Esophagus squamous epithelium (tissue), 5 donors: ENCODE results near the gene P4HB. TPM values are rescaled to one million over a fixed set of nuclear protein-coding genes. Genes with fewer than 3 reads are reported as not detected.
A peak's percentile ranks its signal among the peaks of the same experiment; 100 is the strongest.

Experiments
- DNase-seq: peaks from one replicate; lab custom pipeline; 2025; lab: John Stamatoyannopoulos, UW
- H3K27ac ChIP-seq, 4 donors: fragments of 200-600 bp; sonication (generic); one replicate each; pipeline ENCODE4 v1.5.1; 2016 to 2019; ENCODE audit warnings: mild to moderate bottlenecking in 1 of 4
- H3K27me3 ChIP-seq, 4 donors: fragments of 200-600 bp; sonication (generic); 1 replicate in 3 of 4; 2 replicates in 1 of 4; pipeline versions ENCODE4 v1.5.1 to v1.6.0; 2017 to 2021; ENCODE audit warnings: antibody characterized with exemption in 1 of 4
- H3K36me3 ChIP-seq, 3 donors: fragments of 200-600 bp; sonication (generic); one replicate each; pipeline ENCODE4 v1.5.1; 2016 to 2019
- H3K4me1 ChIP-seq, 3 donors: fragments of 200-600 bp; sonication (generic); one replicate each; pipeline ENCODE4 v1.5.1; 2017 to 2019
- H3K4me3 ChIP-seq, 4 donors: fragments of 200-600 bp; sonication (generic); 1 replicate in 3 of 4; 2 replicates in 1 of 4; pipeline ENCODE4 v1.5.1; 2016 to 2019; ENCODE audit warnings: mild to moderate bottlenecking in 2 of 4, moderate library complexity in 1 of 4
- H3K9me3 ChIP-seq, 3 donors: fragments of 200-600 bp; sonication (generic); one replicate each; pipeline ENCODE4 v1.5.1; 2016 to 2019
- CTCF ChIP-seq, 6 experiments: fragments of 450-650 bp in 4 of 6; fragments of 200-600 bp in 2 of 6; sonication (generic) in 2 of 6; IDR thresholded peaks; one replicate each; pipeline ENCODE4 v1.5.1; 2016 to 2019; ENCODE audit warnings: antibody characterized with exemption in 6 of 6, mild to moderate bottlenecking in 4 of 6, moderate library complexity in 4 of 6
- POLR2A ChIP-seq, 4 donors: fragments of 450-650 bp; IDR thresholded peaks; one replicate each; pipeline ENCODE4 v1.6.1; 2017; ENCODE audit warnings: antibody characterized with exemption in 4 of 4, mild to moderate bottlenecking in 4 of 4, moderate library complexity in 3 of 4
- WGBS, 2 donors: methylation state at CpG; one replicate each; pipeline ENCODE4 v1.1.5; 2018; 5-methylcytosine and 5-hydroxymethylcytosine counted together
- intact Hi-C: fragments of 100-400 bp; cut with DNase I; formaldehyde crosslinking; loops from one replicate; pipeline ENCODE4 v1.15.0; 2022
- total RNA-seq, 4 donors: library from RNA; depleted of rRNA; stranded (reverse); fragments of >200 nt; gene quantifications; one replicate each; pipeline ENCODE4 v1.1.0, GENCODE V29; 2016
- donor health status: DM: yes; HTN: yes; CAD: no.

Gene P4HB
- total RNA-seq, 4 donors from 2014 or later = 459 to 2,191 (median 1,569) TPM

DNA sequence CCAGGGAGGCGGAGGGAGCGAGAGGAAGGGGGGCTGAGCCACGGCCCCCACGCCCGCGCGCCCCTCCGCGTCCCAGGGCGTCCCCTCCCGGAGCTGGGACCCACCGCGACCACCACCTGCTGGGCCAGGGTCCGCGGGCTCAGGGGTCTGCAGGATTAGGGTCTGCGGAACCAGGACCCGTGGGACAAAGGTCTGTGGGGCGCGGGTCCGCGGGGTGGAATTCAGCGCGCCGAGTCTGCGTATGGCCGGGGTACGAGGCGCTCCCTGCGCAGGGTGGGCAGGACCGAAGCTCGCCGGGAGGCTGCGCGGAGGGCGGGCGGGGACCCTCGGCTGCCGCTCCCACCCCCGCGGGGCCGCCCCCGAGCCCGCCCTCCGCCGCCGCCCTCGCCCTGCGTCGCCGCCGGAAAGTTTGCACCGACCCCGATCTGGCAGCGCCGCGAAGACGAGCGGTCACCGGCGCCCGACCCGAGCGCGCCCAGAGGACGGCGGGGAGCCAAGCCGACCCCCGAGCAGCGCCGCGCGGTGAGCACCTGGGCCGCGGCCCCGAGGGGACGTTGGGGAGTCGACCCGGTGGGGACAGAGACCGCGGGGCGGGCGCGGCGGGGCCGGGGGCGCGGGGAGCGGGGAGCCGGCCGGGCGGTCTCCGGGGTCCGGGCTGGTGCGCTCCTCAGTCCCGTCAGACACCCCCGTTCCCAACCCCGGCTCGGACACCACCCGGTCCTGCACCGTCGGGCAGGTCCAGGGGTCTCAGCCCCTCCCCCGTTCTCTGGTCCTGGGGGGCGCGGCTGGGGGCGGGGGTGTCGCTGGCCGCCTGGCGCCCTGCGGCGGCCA is 56.4 kb downstream of the P4HB start, which contains the start of gene GCGR:
Gene GCGR, plus strand, starts transcription at position 423 of the 831 bp plus-strand sequence. CDS start 4,869 bp downstream, outside the sequence.
- intact Hi-C loops = no loop called here
- peak within 1 kb of the TSS in 2 of 4 donors; percentile 34 to 54 for H3K4me3 ChIP-seq
- no peaks in the 10 kb centered on the region for H3K9me3 ChIP-seq
- no peak for TF ChIP-seq POLR2A (IDR thresholded peaks at IDR 0.05)
- TF ChIP-seq CTCF (IDR thresholded peaks at IDR 0.05) = no peak
- no peaks in the 10 kb centered on the region for H3K36me3 ChIP-seq
- H3K4me1 ChIP-seq = peaks cover 6 to 22% (median 19%) of the 10 kb centered on the region in 3 donors
- peaks cover 24 to 95% (median 33%) of the 10 kb centered on the region in 4 donors for H3K27me3 ChIP-seq
- WGBS, 2 donors = 3% methylated on average over 24 of the region's 110 CpGs; no CpG with 5 or more reads in 1 of the 2 donors
- H3K27ac ChIP-seq = no peak within 1 kb of the TSS
- DNase-seq = no peak

- TF ChIP-seq CTCF (IDR thresholded peaks at IDR 0.05) (no peak), POLR2A (IDR thresholded peaks at IDR 0.05) (no peak)
- intact Hi-C loops = no loop called here
- DNase-seq = no peak
- no peak overlapping the region for H3K27ac ChIP-seq
- H3K27me3 ChIP-seq = peaks cover 24 to 86% (median 33%) of the 10 kb centered on the region in 4 donors
- no peaks in the 10 kb centered on the region for H3K36me3 ChIP-seq
- no peaks in the 10 kb centered on the region for H3K9me3 ChIP-seq
- no peak overlapping the region for H3K4me3 ChIP-seq
- WGBS, 2 donors = 31 to 41% methylated on average over 9 to 25 of the region's 26 CpGs
- H3K4me1 ChIP-seq = peaks cover 6 to 22% (median 19%) of the 10 kb centered on the region in 3 donors
These were observed 57.3 kb downstream of the P4HB start for GRCh38 chr17:81802856-81803643.

- H3K27ac ChIP-seq = no peak overlapping the region
- TF ChIP-seq CTCF (IDR thresholded peaks at IDR 0.05) (no peak), POLR2A (IDR thresholded peaks at IDR 0.05) (no peak)
- peaks cover 6 to 22% (median 19%) of the 10 kb centered on the region in 3 donors for H3K4me1 ChIP-seq
- peaks cover 24 to 77% (median 33%) of the 10 kb centered on the region in 4 donors for H3K27me3 ChIP-seq
- H3K36me3 ChIP-seq = no peaks in the 10 kb centered on the region
- intact Hi-C loops = no loop called here
- no peak for DNase-seq
- no peaks in the 10 kb centered on the region for H3K9me3 ChIP-seq
- no peak overlapping the region for H3K4me3 ChIP-seq
- 78 to 90% methylated on average over 6 to 7 of the region's 9 CpGs for WGBS, 2 donors
These were observed 58.1 kb downstream of the P4HB start for GRCh38 chr17:81802048-81802758.

- TF ChIP-seq POLR2A (IDR thresholded peaks at IDR 0.05) (no peak), CTCF (IDR thresholded peaks at IDR 0.05) (no peak)
- Histone ChIP-seq H3K9me3 (no peaks in the 10 kb centered on the region), H3K36me3 (no peaks in the 10 kb centered on the region), H3K4me1 (peaks cover 6 to 22% (median 19%) of the 10 kb centered on the region in 3 donors), H3K27me3 (peaks cover 24 to 68% (median 33%) of the 10 kb centered on the region in 4 donors), H3K27ac (no peak overlapping the region), H3K4me3 (no peak overlapping the region)
- intact Hi-C loops = no loop called here
- no peak for DNase-seq
- 86 to 88% methylated on average over 9 of the region's 9 CpGs for WGBS, 2 donors
These were observed 59.0 kb downstream of the P4HB start for GRCh38 chr17:81801327-81801726.
